LNCaP clone FGC (cell line): ENCODE measurements around the gene PDE11A.
A peak's percentile ranks its signal among the peaks of the same experiment; 100 is the strongest.

Source experiments
- DNase-seq: peaks from one replicate; pipeline ENCODE4 v3.0.0-alpha.2; 2011; ENCODE audit warnings: low read depth
- H3K4me3 ChIP-seq: 2 replicates; pipeline ENCODE4 v1.5.1; 2011; ENCODE audit warnings: mild to moderate bottlenecking, low read depth, low read length, control low read depth
- CTCF ChIP-seq: IDR thresholded peaks from 2 replicates; pipeline ENCODE4 v1.5.1; 2012; ENCODE audit warnings: mild to moderate bottlenecking; ENCODE audit not compliant: control insufficient read depth, insufficient read depth; ENCODE audit errors: extremely low read depth

PDE11A gene

GRCh38 chr2:177832611-177833433, 239.8 kb downstream of the PDE11A start:
- H3K4me3 ChIP-seq: no peak overlapping the region
- DNase-seq: no peak
- no peak for TF ChIP-seq CTCF

- no peak overlapping the region for H3K4me3 ChIP-seq
- DNase-seq: peak; percentile 28
- TF ChIP-seq CTCF: no peak
Measured at GRCh38 chr2:177830881-177831386, 241.6 kb downstream of the PDE11A start.

- no peak for TF ChIP-seq CTCF
- DNase-seq: no peak
- H3K4me3 ChIP-seq: no peak overlapping the region
Measured at GRCh38 chr2:177828557-177828956, 244.0 kb downstream of the PDE11A start.

GRCh38 chr2:177826897-177827296, 245.7 kb downstream of the PDE11A start:
- TF ChIP-seq CTCF: no peak
- DNase-seq: no peak
- H3K4me3 ChIP-seq: no peak overlapping the region

GRCh38 chr2:177822941-177823340, 249.6 kb downstream of the PDE11A start:
- no peak for DNase-seq

GRCh38 chr2:177818412-177818811, 254.2 kb downstream of the PDE11A start:
- no peak overlapping the region for H3K4me3 ChIP-seq
- no peak for DNase-seq
- TF ChIP-seq CTCF: no peak

More at GRCh38 chr2:177822941-177823340, 249.6 kb downstream of the PDE11A start:
- no peak for TF ChIP-seq CTCF
- H3K4me3 ChIP-seq: no peak overlapping the region
